HepG2 (cell line): ENCODE results near the gene SLCO2A1. TPM values are rescaled to one million over a fixed set of nuclear protein-coding genes. Genes with fewer than 3 reads are reported as not detected.

Experiments
- BATF2 ChIP-seq: sonication (generic); formaldehyde crosslinking; IDR thresholded peaks from 2 replicates; pipeline ENCODE4 v1.8.0; 2022; ENCODE audit warnings: mild to moderate bottlenecking, missing genetic modification reagents, moderate library complexity
- E2F2 ChIP-seq: sonication (generic); formaldehyde crosslinking; IDR thresholded peaks from 2 replicates; pipeline ENCODE4 v1.4.0; 2020; ENCODE audit warnings: missing genetic modification reagents, borderline replicate concordance
- ELF3 ChIP-seq: IDR thresholded peaks from 2 replicates; pipeline ENCODE4 v1.6.1; 2016; ENCODE audit warnings: missing genetic modification reagents, missing compliant biosample characterization
- HES4 ChIP-seq: sonication (generic); formaldehyde crosslinking; IDR thresholded peaks from 2 replicates; pipeline ENCODE4 v1.9.0; 2021; ENCODE audit warnings: mild to moderate bottlenecking, missing genetic modification reagents, borderline replicate concordance
- HNRNPUL1 ChIP-seq: fragments of 200-400 bp; formaldehyde crosslinking; IDR thresholded peaks from 2 replicates; pipeline ENCODE4 v1.6.1; 2017; ENCODE audit warnings: low read depth, mild to moderate bottlenecking, low read length, moderate library complexity
- NFAT5 ChIP-seq: sonication (generic); formaldehyde crosslinking; IDR thresholded peaks from 2 replicates; pipeline ENCODE4 v1.4.0; 2020; ENCODE audit warnings: missing genetic modification reagents
- PCBP1 ChIP-seq: fragments of 200-400 bp; formaldehyde crosslinking; IDR thresholded peaks from 2 replicates; pipeline ENCODE4 v1.6.1; 2017; ENCODE audit warnings: mild to moderate bottlenecking, low read depth, low read length, borderline replicate concordance
- SALL1 ChIP-seq: sonication (generic); formaldehyde crosslinking; IDR thresholded peaks from 2 replicates; pipeline ENCODE4 v1.8.0; 2022; ENCODE audit warnings: mild to moderate bottlenecking, missing genetic modification reagents
- SP5 ChIP-seq: IDR thresholded peaks from 2 replicates; pipeline ENCODE4 v1.6.1; 2016; ENCODE audit warnings: low read depth, borderline replicate concordance
- TP53 ChIP-seq: sonication (generic); formaldehyde crosslinking; conservative IDR thresholded peaks from 2 replicates; pipeline ENCODE4 v1.4.0; 2020; ENCODE audit warnings: missing genetic modification reagents
- ZBTB7B ChIP-seq: sonication (generic); formaldehyde crosslinking; IDR thresholded peaks from 2 replicates; pipeline ENCODE4 v1.4.0; 2020; ENCODE audit warnings: missing genetic modification reagents
- ZFP41 ChIP-seq: sonication (generic); formaldehyde crosslinking; IDR thresholded peaks from 2 replicates; pipeline ENCODE4 v1.4.0; 2020; ENCODE audit warnings: mild to moderate bottlenecking, missing genetic modification reagents, borderline replicate concordance
- ZNF124 ChIP-seq: sonication (generic); formaldehyde crosslinking; IDR thresholded peaks from 2 replicates; pipeline ENCODE4 v1.4.0; 2020; ENCODE audit warnings: missing genetic modification reagents
- ZNF501 ChIP-seq: sonication (generic); formaldehyde crosslinking; IDR thresholded peaks from 2 replicates; pipeline ENCODE4 v1.5.1; 2020; ENCODE audit warnings: mild to moderate bottlenecking, moderate library complexity, missing genetic modification reagents
- ZNF619 ChIP-seq: sonication (generic); formaldehyde crosslinking; IDR thresholded peaks from 2 replicates; pipeline ENCODE4 v1.4.0; 2020; ENCODE audit warnings: mild to moderate bottlenecking, missing genetic modification reagents
- ZNF646 ChIP-seq: sonication (generic); formaldehyde crosslinking; IDR thresholded peaks from 2 replicates; pipeline ENCODE4 v1.9.0; 2021; ENCODE audit warnings: mild to moderate bottlenecking, missing genetic modification reagents
- polyA plus RNA-seq, 8 experiments: library from polyadenylated mRNA; depleted of rRNA in 3 of 8; stranded (reverse) in 7 of 8; unstranded in 1 of 8; fragments of >200 nt; fragmentation: Illumina TruSeq in 4 of 8; extraction: Trizol in 4 of 8; gene quantifications; 2 replicates each; pipeline versions ENCODE4 v1.2.1 to v1.2.3, GENCODE V29; 2011 to 2016; ENCODE audit warnings: low read depth in 4 of 8, missing spikeins in 1 of 8, mixed read lengths in 1 of 8; ENCODE audit not compliant: insufficient read depth in 1 of 8
- total RNA-seq, 5 experiments: library from RNA; depleted of rRNA; stranded (reverse); fragments of >200 nt; fragmentation: Illumina TruSeq; extraction: Trizol; gene quantifications; 2 replicates each; pipeline ENCODE4 v1.2.3, GENCODE V29; 2016; ENCODE audit warnings: low read depth in 1 of 5
- TF ChIP-seq, protein P1 (sequence below): sonication (generic); formaldehyde crosslinking; IDR thresholded peaks from 2 replicates; pipeline ENCODE4 v1.4.0; 2020; ENCODE audit warnings: missing genetic modification reagents

Gene SLCO2A1
- total and polyA plus RNA-seq, 2 of the 13 experiments (the other 11 are each of a cell fraction or from before 2014, with no cell fraction given): 0.04 TPM; not detected in 1

- TF ChIP-seq, protein P1, sequence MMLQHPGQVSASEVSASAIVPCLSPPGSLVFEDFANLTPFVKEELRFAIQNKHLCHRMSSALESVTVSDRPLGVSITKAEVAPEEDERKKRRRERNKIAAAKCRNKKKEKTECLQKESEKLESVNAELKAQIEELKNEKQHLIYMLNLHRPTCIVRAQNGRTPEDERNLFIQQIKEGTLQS (CRISPR knock-in tag): no peak
- TF ChIP-seq TP53 (no peak), ELF3 (CRISPR knock-in tag) (peak; percentile 61; the same call in 1 of the 2 replicates), SP5 (peak; percentile 91), PCBP1 (no peak), SALL1 (peak; percentile 17; the same call in 1 of the 2 replicates), E2F2 (CRISPR knock-in tag) (no peak), BATF2 (CRISPR knock-in tag) (no peak), ZNF501 (CRISPR knock-in tag) (0 out of 2 replicates have a peak, but pooled peaks have one; percentile 32), ZFP41 (CRISPR knock-in tag) (no peak), ZBTB7B (CRISPR knock-in tag) (no peak), ZNF124 (CRISPR knock-in tag) (no peak), NFAT5 (CRISPR knock-in tag) (no peak), HES4 (CRISPR knock-in tag) (no peak), HNRNPUL1 (no peak), ZNF619 (CRISPR knock-in tag) (no peak), ZNF646 (no peak)
These were observed 28.0 kb upstream of the SLCO2A1 start (continued) for GRCh38 chr3:134057654-134058110.
